Dendritic cell treated with granulocyte-macrophage colony-stimulating factor and Interleukin-4, amounts not matched to agents 40 ng/mL and 50 ng/mL, for 4 days (primary cell): ENCODE data around the gene ERICH6.
A peak's percentile ranks its signal among the peaks of the same experiment; 100 is the strongest.

Experiments
- H3K27ac Mint-ChIP-seq: one replicate; pipeline ENCODE4 v1.8.0; 2022; ENCODE audit warnings: mild to moderate bottlenecking, mixed read lengths
- H3K27me3 Mint-ChIP-seq: one replicate; pipeline ENCODE4 v1.8.0; 2022; ENCODE audit warnings: mild to moderate bottlenecking, mixed read lengths
- H3K36me3 Mint-ChIP-seq: one replicate; pipeline ENCODE4 v1.8.0; 2022; ENCODE audit warnings: low read depth, mixed read lengths
- H3K4me1 Mint-ChIP-seq: one replicate; pipeline ENCODE4 v1.8.0; 2022; ENCODE audit warnings: low read depth, mixed read lengths
- H3K4me3 Mint-ChIP-seq: one replicate; pipeline ENCODE4 v1.8.0; 2022; ENCODE audit warnings: mild to moderate bottlenecking, moderate library complexity, mixed read lengths
- H3K9me3 Mint-ChIP-seq: one replicate; pipeline ENCODE4 v1.8.0; 2022; ENCODE audit warnings: mixed read lengths
- intact Hi-C: fragments of 100-400 bp; cut with micrococcal nuclease; formaldehyde crosslinking; loops from one replicate; pipeline ENCODE4 v1.15.0; 2022

Gene ERICH6

DNA sequence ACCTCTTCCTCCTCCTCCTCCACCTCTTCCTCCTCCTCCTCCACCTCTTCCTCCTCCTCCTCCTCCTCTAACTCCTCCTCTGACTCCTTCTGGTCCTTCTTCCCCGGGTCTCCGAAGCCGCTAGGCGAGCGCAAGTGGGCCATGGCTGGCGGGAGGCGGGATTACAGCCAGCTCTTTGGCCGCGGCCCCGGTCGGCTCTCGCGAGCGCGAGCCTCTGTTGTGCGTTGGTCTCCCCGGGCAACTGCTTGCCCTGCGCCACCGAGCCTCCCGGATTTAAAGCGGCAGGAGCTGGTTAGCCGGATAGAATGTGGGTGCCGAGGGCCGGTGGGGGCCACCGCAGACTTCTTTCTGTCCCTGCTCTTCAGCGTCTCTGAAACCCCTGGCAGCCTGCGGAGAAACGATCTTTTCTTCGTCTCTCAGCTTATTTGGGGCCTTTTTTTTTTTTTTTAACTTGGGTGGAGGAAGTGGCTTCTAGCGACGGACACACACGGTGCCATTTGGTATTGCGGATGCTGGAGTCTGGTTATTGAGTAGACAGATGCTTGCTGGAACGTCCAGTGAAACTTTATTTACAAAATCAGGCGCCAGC lies at the start of gene ERICH6:
Gene ERICH6, minus strand, starts transcription at position 165 of the 589 bp plus-strand sequence. Its CDS starts 22 bp downstream, at position 143.
- H3K4me3 Mint-ChIP-seq, result peak within 1 kb of the TSS; percentile 91

DNA sequence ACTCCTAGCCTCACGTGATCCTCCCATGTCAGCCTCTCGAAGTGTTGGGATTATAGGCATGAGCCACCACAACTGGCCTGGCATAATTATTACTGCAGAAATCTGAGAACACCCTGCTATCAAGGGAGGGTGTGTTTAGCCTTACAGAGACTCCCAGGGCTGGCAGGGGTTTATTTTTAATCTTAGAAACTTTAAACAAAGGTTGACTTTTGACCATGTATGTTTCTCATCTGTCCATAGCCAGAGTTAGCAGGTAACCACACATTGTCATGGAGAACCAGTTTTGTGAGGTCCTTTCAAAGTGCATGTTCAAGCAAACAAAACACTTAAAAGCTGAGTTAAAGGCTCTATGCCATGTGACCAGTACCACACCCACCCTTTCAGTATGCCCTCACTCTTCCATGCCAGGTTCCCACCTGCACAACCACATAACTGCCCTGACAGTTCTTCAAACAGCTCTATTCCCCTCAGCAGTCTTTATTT lies 48.1 kb upstream of the ERICH6 start:
- Mint-ChIP-seq H3K36me3 (peaks cover 39% of the 10 kb centered on the region), H3K9me3 (no peaks in the 10 kb centered on the region), H3K27ac (no peak overlapping the region), H3K4me3 (no peak overlapping the region), H3K27me3 (no peaks in the 10 kb centered on the region), H3K4me1 (peaks cover 49% of the 10 kb centered on the region)
- intact Hi-C loops, result no loop called here

More for the DNA sequence above, at the start of gene ERICH6:
- Mint-ChIP-seq H3K36me3 (peaks cover 11% of the 10 kb centered on the region), H3K27ac (peak within 1 kb of the TSS; percentile 96), H3K4me1 (peaks cover 23% of the 10 kb centered on the region), H3K27me3 (no peaks in the 10 kb centered on the region), H3K9me3 (peaks cover 9% of the 10 kb centered on the region)
- intact Hi-C loops, result loop anchor here (5.0 kb wide), 1 partner anchor 162 kb away; no protein-coding TSS in a partner anchor

DNA sequence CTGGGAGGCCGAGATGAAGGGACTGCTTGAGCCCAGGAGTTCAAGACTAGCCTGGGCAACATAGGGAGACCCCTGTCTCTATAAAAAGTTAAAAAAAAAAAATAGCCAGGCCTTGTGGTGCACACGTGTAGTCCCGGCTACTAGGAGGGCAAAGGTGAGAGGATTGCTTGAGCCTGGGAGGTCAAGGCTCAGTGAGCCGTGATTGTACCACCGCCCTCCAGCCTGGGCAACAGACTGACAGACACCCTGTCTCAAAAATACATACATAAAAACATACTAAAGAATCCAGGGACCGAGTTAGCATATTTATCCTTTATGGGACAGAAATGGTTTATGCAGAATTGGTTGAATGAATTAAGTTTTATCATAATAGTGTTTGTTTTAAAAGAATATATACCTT lies 45.5 kb upstream of the ERICH6 start:
- H3K27me3 Mint-ChIP-seq, result no peaks in the 10 kb centered on the region
- H3K4me3 Mint-ChIP-seq, result no peak overlapping the region
- intact Hi-C loops, result no loop called here
- peaks cover 63% of the 10 kb centered on the region for H3K4me1 Mint-ChIP-seq
- H3K27ac Mint-ChIP-seq, result no peak overlapping the region
- H3K9me3 Mint-ChIP-seq, result no peaks in the 10 kb centered on the region
- H3K36me3 Mint-ChIP-seq, result peaks cover 47% of the 10 kb centered on the region

DNA sequence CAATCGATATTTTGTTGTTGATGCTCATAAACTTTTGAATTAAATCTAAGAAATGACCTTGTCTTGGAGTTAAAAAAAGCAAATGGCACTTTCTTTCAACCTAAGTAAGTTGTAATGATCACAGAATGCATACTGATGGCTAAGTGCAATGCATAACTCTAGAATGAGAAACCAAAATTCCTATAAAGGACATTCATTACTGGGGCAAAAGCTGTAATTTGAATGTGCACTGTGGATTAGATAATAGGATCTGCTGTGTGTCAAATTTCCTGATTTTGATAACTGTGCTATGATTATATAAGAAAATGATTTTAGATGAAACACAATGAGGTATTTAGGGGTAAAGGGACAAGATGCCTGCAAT lies 44.9 kb upstream of the ERICH6 start:
- Mint-ChIP-seq H3K4me1 (peaks cover 59% of the 10 kb centered on the region), H3K4me3 (no peak overlapping the region), H3K27ac (no peak overlapping the region), H3K27me3 (no peaks in the 10 kb centered on the region), H3K9me3 (no peaks in the 10 kb centered on the region), H3K36me3 (peaks cover 41% of the 10 kb centered on the region)
- intact Hi-C loops, result no loop called here

DNA sequence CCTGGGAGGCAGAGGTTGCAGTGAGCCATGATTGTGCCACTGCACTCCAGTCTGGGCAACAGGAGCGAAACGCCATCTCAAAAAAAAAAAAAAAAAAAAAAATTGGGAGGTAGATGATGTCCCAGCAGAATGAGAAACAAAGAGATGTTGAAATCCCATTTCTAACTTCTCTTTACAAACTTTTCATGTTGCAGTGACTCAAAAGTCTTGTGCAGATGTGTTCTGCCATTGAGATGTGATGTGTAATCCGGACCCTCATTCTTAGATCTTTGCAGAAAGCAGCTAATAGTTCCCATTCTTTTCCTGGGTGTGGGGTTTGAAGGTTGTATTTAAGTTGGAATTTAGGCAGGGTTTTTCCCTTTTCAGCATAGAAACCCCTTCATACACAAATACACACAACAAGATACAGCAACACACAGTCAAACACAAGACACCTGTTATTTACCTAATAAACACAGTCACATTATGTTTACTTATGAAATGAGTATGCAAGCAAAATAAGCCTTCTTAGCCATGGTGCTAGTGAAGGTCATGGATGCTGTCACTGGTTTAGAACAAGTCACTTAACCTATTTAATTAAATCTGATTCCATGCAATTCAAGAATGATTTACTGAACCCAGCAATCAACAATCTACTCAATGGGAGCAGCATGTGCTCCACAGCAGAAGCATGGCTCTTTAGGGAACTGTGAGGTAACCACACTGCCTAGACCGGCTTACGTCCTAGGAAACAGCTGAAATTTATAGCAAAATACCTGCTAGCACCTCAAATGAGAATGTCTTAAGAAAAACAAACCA lies 44.4 kb upstream of the ERICH6 start:
- Mint-ChIP-seq H3K9me3 (no peaks in the 10 kb centered on the region), H3K27ac (no peak overlapping the region), H3K4me1 (peaks cover 56% of the 10 kb centered on the region), H3K27me3 (no peaks in the 10 kb centered on the region), H3K4me3 (no peak overlapping the region), H3K36me3 (peaks cover 36% of the 10 kb centered on the region)
- intact Hi-C loops, result no loop called here

DNA sequence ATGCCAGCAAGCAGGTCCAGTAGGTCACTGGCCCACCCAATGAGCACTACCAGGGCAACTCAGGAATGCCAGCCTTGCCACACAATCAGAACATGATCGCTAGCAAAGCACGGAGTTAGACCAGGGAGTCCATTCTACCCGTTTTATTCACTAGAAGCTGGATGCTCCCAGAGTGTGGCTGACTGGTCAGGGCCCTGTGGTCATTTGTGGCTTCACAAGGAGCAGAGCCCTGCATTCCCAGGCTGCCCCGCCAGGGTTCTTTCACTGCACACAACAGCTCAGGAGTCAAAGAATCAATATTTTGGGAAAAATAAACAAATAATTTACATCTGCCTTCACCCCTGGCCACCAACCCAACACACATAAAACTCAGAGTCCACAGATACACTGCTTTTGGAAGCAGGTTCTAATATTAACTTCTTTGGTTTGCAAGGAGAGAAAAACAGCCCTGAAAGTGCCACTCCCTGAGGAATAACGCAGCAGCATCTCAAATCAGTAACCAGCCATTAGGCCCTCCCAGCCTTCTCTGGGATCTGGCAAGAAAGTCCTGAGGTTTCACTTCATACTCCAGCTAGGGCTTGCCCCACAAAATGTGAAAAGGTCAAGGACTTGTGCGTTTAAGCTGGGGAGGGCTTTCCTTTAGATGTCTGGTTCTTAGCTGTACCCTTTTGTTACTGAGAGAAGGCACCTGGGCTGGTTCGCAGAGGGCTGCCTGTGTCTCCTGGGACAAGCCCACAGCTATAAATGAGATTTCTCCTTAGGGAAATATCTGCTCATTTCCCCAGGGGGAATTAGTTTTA lies 43.3 kb upstream of the ERICH6 start:
- Mint-ChIP-seq H3K4me1 (peaks cover 49% of the 10 kb centered on the region), H3K27ac (peak overlapping the region; percentile 41), H3K9me3 (no peaks in the 10 kb centered on the region), H3K36me3 (peaks cover 33% of the 10 kb centered on the region), H3K4me3 (no peak overlapping the region), H3K27me3 (no peaks in the 10 kb centered on the region)
- intact Hi-C loops, result no loop called here

DNA sequence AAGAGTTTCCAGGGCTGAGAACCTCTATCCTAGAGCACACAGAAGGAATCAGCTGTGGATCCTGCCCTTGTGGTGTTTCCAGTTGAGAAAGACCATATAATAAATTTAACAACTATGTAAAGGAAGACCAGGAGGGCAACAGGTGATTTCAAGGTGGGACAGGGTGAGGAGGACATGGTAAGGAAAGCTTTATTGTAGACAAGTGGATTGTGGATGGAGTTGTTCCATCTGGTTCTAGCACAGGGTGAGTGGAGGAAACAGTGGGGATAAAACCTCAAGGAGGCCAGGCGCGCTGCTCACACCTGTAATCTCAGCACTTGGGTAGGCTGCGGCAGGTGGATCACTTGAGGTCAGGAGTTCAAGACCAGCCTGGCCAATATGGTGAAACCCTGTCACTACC lies 42.1 kb upstream of the ERICH6 start:
- Mint-ChIP-seq H3K36me3 (peaks cover 37% of the 10 kb centered on the region), H3K9me3 (no peaks in the 10 kb centered on the region), H3K27ac (no peak overlapping the region), H3K4me1 (peaks cover 38% of the 10 kb centered on the region), H3K4me3 (no peak overlapping the region), H3K27me3 (no peaks in the 10 kb centered on the region)
- intact Hi-C loops, result no loop called here

DNA sequence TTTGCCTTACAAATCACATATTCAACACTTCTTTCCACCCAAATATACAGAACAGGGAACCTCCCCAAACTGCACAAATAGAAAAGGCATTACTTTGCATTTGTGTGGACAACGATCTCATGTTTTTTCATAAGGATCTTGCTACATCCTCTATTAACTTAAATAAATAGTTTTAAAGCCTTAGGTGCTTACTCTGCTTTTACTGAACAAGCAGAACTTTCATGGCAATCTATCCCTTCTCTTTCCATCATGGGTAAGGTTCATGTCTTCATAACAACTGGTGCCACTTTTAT lies 41.1 kb upstream of the ERICH6 start:
- Mint-ChIP-seq H3K4me3 (no peak overlapping the region), H3K27ac (no peak overlapping the region), H3K4me1 (peaks cover 40% of the 10 kb centered on the region), H3K27me3 (no peaks in the 10 kb centered on the region), H3K9me3 (no peaks in the 10 kb centered on the region), H3K36me3 (peaks cover 39% of the 10 kb centered on the region)
- intact Hi-C loops, result no loop called here

DNA sequence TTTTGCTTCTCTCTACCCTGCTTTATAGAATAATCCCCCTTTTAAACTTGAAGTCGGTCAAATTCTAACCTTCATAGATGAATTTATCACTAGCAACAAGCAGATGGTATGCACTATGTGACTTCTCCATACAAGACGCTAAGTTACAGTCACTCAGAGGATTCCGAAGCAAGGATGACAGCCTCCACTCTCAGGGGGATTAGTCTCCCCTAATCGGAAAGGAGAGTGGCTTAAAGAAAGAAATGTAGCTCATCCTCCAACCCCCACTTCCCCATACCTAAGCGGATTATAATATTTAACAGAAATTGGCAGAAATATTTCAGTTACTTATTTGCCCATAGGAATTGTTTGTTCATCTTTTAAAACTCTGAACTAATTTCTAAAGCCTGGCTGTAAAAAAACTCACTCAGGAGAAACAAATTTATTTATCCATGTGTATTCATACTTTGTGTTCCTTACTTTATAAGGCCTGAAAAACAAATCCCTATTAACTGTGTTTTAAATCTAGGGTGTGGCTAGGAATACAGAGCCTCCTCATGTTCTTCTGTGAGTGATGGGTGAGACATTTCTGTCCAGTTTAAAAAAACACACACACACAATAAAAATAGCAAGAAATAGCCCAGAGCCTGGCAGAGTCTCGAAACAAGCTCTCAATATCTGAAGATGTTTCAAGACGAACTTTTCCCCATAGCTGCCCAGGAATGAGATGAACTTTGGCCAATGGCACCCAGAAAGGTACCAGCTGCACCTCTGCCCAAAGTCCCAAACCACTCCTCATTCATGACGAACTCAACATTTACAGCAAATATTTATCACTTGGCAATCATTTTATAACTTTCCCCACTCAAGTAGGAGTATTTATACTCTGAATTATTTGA lies 40.6 kb upstream of the ERICH6 start:
- intact Hi-C loops, result no loop called here
- H3K36me3 Mint-ChIP-seq, result peaks cover 39% of the 10 kb centered on the region
- no peak overlapping the region for H3K27ac Mint-ChIP-seq
- peaks cover 43% of the 10 kb centered on the region for H3K4me1 Mint-ChIP-seq
- H3K9me3 Mint-ChIP-seq, result no peaks in the 10 kb centered on the region
- H3K4me3 Mint-ChIP-seq, result no peak overlapping the region
- H3K27me3 Mint-ChIP-seq, result no peaks in the 10 kb centered on the region

DNA sequence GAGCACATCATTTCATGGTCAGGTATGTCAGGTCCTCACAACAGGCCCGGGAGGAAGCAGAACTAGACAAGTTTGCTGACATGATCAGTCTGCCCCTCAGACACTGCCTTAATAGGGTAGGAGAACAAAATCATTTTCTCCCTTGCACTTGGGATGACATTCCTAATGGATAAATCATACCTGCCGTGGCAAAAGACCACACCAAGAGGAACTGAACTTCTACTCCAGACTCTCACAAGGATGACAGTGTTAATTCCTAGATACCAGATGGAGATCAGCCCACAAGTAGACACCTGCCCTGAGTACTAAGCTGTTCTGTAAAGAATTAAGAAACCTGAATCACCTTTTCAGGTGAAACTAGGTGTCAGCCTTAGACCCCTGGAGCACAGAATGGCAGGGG lies 39.8 kb upstream of the ERICH6 start:
- H3K27ac Mint-ChIP-seq, result no peak overlapping the region
- H3K9me3 Mint-ChIP-seq, result no peaks in the 10 kb centered on the region
- H3K36me3 Mint-ChIP-seq, result peaks cover 39% of the 10 kb centered on the region
- no peak overlapping the region for H3K4me3 Mint-ChIP-seq
- H3K4me1 Mint-ChIP-seq, result peaks cover 37% of the 10 kb centered on the region
- intact Hi-C loops, result no loop called here
- H3K27me3 Mint-ChIP-seq, result no peaks in the 10 kb centered on the region

DNA sequence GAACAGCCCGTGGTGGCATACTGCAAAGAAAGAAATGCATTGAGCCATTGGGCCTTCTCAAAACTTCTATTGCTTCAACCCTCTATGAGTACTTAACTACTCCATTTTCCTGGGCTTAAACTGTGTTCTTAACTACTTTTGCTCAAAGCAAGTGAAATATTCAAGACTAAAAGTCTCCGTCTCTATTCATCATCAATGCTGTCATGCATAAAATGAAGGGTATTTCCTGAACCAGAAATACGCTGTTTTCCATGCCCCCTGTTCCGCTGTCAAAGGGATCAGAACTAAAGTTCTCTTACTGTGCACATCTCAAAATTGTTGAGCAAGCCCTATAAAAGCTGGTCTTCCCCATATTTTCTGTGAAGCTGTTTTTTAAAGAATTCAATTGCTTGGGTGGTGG lies 39.0 kb upstream of the ERICH6 start:
- H3K4me1 Mint-ChIP-seq, result peaks cover 44% of the 10 kb centered on the region
- intact Hi-C loops, result no loop called here
- no peaks in the 10 kb centered on the region for H3K9me3 Mint-ChIP-seq
- H3K36me3 Mint-ChIP-seq, result peaks cover 39% of the 10 kb centered on the region
- H3K27me3 Mint-ChIP-seq, result no peaks in the 10 kb centered on the region
- H3K4me3 Mint-ChIP-seq, result no peak overlapping the region
- H3K27ac Mint-ChIP-seq, result no peak overlapping the region

DNA sequence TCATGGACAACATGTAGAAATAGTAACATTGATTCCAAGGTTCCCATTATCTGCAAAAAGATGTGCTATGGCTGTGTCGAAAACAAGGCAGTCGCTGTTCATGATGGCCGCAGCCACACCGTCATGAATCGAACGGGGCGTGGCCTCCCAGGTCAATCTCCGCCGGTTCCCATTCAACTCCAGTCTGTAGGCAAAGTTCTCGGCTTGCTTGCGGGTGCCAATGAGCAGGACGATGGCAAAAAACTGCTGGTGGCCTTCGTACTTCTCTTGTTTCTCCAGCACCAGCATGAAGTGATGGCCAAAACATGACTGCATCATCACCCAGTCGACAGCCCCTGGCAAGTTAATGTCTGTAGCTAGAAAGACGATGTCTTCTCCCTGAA lies 38.4 kb upstream of the ERICH6 start:
- no peaks in the 10 kb centered on the region for H3K27me3 Mint-ChIP-seq
- H3K36me3 Mint-ChIP-seq, result peaks cover 39% of the 10 kb centered on the region
- peaks cover 43% of the 10 kb centered on the region for H3K4me1 Mint-ChIP-seq
- no peak overlapping the region for H3K4me3 Mint-ChIP-seq
- intact Hi-C loops, result no loop called here
- no peaks in the 10 kb centered on the region for H3K9me3 Mint-ChIP-seq
- no peak overlapping the region for H3K27ac Mint-ChIP-seq

DNA sequence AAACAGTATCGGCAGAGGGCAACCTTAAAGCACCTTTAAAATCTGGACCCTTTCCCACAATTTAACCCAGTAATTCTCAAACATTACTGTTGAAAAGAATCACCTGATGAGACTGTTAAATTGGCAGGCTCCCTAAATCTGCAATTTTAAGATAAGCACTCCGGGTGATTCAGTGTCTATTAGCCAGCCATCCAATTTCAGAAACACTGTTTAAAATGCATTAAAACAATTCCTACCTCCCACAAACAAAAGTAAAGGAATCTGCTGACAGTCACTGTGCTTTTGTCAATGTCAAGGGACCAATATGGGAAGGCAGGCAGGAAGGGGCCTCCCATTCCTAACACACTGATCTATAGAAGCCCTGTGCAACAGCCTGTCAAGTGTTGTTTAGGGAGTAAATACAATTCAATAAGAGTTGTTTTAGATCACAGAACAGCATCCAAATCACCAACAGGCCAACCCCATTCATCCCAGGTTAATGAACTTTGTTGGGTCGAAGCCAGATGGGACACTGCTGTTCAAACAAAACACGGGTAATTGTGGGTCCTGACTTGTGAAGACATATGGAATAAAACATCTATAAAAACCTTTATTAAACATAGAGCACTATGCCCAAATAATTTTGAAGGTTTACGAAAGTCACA lies 37.9 kb upstream of the ERICH6 start:
- Mint-ChIP-seq H3K27ac (no peak overlapping the region), H3K9me3 (no peaks in the 10 kb centered on the region), H3K36me3 (peaks cover 38% of the 10 kb centered on the region), H3K4me3 (no peak overlapping the region), H3K27me3 (no peaks in the 10 kb centered on the region), H3K4me1 (peaks cover 38% of the 10 kb centered on the region)
- intact Hi-C loops, result no loop called here
